Stimulated activated CD8-positive, alpha-beta memory T cell treated with anti-CD3 and anti-CD28 coated beads, Interleukin-12 subunit alpha, Interleukin-12 subunit beta, amount 100 ng/mL, for 24 hours (primary cell): ENCODE results near the gene SLC16A8.
"Not testable (repeated sequence)": the region's sequence is repeated elsewhere in the genome, so short reads cannot be mapped to it uniquely, and the experiment has no call there.

Source experiments
- DNase-seq: peaks from one replicate; pipeline ENCODE4 v3.0.0-alpha.2; 2020; ENCODE audit errors: extremely low read depth

The SLC16A8 gene

DNA sequence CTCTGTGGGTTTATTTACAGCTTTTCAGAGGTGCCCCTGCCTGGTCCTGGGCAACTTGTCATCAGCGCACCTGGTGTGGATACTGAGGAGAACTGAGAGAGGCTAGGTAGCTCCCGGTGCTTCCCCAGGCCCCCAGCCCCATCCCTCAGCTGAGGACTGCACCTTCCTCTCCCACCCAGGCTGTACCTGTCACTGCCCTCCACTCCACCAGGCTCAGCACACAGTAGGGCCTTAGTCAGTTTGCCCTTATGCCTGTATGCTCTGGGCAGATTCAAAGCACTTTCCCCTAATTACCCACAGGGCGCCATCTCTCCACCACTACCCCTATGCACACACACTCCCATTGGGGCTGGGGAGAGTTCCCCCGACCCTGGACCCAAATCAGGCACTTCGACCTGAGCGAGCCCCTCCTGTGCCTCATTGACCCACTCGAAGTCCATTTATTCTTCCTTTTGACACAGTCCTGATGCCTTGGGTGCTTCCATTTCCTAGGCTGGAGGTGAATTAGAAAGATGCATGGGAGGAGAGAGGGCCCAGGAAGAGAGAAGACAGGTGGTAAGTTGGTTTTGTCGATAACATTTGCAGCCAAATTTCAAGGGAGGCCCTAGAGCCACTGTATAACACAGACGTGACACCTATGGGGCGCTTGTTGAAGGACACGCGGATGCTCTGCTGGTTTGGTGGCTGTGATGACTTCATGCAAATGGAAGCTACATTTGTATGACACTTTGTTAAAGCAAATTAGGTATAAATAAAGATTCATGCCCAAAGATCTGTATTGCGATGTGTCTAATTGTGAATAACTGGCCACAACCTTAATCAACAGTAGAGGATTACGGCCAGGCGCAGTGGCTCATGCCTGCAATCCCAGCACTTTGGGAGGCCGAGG lies 40.6 kb downstream of the SLC16A8 start:
- DNase-seq, result no peak

DNA sequence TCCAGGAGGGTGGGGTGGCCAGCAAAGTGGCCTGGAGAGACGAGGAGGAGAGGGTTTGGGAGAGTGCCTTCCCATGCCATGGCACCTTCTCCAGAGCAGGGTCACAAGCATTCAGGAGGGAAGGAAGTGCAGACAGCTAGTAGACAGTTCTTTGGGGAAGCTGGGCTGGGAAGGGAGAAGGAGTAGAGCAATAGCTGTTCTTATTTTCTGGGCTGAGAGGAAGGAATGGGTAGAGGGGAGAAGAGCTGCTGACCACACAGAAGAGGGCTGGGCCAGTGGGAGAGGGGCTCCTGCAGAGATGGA lies 41.5 kb downstream of the SLC16A8 start:
- no peak for DNase-seq

DNA sequence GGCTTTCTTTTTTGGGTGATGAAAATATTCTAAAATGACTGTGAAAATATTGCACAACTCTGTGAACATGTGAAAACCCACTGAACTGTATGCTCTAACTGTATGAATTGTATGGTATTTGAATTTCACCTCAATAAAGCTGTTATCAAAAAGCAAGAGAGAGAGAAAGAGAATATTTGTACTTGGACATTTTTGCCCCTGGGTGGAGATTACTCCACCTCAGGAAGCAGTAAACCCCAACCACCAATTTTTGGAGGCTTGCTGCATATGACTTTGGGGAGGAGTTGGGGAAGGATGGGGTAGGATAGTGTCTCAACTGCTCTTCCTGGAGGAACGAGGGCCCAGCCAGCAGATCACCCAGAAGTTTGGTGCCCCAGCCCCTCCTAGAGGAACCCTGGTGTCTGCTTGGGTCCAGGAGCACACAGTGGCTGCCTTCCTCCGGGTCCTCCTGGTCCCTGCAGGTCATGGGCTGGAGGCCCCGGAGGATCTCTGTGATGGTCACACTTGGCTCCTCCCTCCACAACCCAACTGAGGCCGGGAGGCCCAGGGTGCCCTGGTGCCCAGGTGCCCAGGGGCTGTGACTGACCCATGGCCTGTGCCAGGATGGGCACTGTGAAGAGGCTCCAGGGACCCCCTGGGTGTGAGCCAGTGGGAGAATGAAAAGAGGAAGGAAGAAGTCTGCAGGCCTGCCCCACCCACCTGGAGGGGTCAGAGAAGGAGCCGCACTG lies 42.1 kb downstream of the SLC16A8 start:
- no peak for DNase-seq

DNA sequence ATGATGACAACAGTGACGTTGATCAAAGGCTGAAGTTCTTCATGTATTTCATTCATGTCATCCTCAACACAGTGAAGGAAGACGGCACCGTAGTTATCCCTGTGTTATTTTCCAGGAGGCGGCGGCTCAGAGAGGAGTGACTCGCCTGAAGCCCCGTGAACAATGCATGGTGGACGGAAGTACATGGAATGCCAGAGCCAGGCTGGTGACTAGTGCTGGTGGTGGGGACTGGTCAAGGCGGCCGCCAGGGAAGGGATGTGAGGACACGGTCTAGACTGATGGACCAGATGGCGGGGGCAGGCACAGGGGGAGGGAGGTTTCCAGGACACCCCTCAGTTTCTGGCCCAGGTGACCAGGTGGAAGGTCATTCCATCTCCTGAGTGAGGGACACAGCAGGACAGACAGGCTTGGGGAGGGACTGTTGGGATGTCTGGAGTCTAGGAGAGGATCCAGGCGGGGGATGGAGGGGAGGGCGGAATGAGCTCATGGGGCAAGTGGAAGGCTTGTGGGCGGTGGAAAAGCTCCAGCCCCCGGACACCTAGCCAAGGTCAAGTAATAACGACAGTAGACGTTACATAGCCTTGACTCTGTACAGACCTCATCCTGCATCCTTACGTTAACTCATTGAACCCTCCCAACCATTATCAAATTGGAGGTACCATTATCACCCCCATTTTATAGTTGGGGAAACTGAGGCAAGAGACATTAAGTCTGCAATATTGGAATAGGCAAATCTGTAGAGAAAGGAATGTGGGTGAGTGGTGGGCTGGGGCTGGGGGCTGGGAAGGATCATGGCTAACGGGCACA lies 42.8 kb downstream of the SLC16A8 start:
- no peak for DNase-seq

DNA sequence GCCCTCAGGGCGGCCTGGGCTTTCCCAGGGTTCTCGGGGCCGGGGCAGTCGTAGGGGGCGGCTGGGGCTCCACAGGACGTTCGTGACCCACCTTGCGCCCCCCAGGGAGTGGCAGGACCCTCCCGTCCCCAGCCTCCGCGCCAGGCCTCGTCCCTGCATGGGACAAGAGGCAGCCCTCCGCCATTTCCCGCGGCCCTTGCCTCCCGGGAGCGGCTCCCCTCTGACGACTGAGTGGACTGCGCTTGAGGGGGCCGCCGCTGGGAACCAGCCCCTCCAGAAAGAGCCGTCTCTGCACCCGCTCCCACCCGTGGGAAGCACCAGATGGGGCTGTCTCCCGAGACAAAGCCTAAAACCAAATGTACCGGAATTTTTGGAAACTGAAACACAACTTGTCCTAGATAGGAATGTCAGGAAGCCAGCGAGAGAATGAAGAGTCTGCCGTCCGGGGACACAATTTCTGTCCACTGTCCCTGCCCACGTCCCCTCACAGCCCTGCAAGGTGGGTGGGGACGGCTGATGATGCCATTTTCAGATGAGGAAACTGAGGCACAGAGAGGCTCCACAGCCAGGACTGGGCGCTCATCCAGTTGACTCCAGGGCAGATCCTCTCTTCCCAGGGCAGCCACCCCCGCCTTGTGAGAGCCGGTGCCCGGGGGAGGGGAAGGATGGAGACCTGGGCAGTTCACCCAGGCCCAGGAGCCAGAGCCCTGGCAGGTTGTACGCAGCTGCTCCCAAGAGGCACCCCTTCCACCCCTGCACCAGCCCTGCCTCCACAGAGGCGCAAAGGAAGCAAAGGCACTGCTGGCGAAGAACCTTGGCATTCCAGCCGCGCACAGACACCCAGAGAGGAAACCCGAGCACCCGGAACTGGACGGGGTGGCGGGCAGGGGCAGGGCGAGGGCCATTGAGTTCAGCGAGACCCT lies 44.8 kb downstream of the SLC16A8 start:
- no peak for DNase-seq

DNA sequence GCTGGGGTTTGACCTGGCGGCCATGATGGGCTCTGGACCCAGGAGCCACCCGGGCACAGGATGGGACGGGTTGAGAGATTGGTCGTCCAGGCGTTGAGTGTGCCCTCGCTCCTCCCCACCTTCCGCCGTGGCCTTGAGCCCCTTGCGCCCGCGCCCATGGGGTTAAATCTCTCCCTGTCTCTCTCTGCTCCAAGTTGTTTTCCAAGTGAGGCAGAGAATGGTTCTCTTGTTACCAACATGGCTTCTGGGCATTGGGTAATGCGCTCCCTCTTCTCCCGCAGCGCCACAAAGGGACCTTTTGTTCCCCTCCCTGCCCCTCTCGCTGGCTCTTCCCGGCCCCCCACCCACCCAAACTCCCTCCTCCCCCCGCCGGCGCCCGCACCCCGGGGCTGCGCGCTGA lies 45.6 kb downstream of the SLC16A8 start:
- no peak for DNase-seq

DNA sequence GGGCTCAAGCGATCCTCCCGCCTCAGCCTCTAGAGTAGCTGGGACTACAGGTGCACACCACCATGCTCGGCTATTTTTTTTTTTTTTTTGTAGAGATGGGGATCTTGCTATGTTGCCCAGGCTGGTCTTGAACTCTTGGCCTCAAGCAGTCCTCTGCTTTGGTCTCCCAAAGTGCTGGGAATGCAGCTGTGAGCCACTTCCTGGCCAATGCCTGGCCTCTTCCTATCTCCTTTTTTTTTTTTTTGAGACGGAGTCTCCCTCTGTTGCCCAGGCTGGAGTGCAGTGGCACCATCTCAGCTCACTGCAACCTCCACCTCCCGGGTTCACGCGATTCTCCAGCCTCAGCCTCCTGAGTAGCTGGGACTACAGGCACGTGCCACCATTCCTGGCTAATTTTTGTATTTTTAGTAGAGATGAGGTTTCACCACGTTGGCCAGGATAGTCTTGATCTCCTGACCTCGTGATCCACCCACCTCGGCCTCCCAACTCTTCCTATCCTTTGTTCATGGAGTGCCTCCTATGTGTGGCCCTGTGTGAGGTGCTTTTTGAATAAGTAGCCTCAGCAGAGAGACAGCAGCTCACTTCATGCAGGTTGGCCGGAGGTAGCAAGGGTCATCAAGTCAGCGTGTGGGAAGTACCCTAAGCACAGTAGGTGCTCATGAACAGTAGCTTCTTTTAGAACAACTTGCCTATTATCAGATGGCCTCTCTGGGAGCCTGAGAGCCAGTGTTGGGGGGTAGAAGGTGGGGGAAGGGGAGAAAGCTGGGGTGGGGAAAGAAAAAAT lies 46.4 kb downstream of the SLC16A8 start:
- DNase-seq, result not testable (repeated sequence)

DNA sequence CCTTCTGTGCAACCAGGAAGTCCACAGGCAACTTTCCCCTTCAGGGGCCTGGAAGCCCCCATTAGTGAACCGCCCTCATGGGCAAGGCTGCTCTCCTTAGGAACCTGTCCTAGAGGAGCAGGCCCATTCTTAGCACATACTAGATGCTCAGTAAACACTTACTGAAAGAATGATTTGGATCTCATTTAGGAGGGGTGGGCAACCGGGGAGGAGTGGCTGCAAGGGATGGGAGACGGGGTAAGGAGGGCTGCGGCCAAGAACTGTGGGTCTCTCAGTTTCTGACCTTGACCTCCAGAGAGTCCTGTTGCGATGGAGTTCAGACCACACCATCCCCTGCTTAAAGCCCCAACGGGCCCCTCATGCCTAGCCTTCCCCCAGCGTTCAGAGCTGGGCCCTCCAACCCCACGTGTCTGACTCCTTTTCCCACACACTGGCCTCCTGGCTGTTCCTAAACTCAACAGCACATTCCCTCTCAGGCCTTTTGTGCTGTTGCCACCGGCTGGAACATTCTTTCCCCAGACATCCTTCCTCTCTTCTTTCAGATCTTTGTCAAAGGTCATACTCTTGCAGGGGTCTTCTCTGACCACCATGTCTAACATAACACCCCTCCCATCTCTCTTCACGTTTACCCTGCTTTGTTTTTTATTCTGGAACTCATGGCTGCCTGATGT lies 47.5 kb downstream of the SLC16A8 start:
- DNase-seq, result no peak

DNA sequence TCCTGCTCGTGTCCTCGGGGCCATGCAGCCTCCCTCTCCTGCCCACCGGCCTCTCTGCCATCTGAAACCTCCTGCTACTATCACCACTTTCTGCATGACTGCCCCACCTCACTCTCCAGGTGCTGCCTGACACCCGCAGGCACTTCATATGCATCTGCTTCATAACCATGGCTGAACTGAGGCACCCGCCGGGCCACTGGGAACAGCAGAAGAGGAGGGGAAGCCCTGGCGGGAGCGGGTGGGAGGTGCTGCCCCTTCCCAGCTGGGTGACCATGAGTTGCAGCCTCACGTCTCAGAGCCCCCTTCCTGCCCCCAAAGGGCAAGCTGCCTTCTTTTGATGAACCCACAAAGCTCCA lies 48.5 kb downstream of the SLC16A8 start:
- no peak for DNase-seq

DNA sequence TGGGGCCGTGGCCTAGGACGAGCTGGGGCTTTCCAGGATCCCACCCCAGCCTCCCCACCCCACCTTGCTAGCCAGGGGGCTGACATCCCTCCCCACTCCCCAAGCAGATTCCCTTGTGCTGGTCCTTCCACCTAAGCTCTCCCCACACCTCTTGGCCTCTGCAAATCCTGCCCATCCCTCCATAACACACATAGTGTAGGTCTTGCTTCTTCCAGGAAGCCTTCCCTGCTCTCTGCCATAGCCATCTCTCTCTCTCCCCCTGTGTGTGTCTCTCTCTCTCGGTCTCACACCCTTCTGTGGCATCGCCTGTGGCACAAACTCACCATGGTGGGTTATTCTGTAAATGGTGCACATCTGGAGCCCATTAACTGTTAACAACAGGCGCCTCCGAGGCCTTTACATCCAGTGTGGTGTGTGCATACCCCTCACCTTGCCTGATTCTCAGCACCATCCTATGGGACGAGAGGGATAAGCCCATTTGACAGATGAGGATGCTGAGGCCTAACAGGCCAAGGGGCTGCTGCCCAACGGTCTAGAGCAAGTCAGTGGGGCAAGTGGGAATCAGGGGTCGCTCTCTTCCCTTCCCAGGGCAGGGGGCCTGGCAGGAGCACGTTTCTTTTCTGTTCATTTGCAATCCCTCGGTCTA lies 49.0 kb downstream of the SLC16A8 start:
- no peak for DNase-seq

DNA sequence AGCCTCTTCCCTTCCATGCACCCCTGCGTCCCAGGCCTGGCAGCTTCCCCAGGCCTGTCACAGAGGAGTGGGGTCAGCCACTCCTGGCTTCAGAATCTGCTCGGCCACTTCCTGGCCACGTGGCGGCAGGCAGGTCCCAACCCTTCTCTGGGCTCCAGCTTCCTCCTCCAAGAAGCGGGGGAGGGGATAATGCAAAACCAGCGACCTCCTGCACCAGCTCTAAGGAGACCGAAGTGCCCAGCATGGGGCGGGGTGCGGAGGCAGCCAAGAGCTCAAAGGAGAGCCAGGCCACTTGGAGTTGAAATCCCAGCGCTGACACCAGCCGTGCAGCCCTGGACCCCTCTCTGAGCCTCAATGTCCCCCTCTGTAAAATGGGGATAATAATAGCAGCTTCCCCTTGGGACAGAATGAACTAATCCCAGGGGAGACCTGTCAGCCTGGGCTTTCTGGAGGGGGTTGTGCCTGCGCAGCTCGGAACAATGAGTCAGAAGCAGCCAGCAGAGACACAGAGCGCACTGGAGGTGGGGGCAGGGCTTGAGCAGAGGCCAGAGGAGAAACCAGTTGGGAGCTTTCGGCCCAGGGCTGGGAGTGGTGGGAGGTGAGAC lies 49.6 kb downstream of the SLC16A8 start:
- no peak for DNase-seq

DNA sequence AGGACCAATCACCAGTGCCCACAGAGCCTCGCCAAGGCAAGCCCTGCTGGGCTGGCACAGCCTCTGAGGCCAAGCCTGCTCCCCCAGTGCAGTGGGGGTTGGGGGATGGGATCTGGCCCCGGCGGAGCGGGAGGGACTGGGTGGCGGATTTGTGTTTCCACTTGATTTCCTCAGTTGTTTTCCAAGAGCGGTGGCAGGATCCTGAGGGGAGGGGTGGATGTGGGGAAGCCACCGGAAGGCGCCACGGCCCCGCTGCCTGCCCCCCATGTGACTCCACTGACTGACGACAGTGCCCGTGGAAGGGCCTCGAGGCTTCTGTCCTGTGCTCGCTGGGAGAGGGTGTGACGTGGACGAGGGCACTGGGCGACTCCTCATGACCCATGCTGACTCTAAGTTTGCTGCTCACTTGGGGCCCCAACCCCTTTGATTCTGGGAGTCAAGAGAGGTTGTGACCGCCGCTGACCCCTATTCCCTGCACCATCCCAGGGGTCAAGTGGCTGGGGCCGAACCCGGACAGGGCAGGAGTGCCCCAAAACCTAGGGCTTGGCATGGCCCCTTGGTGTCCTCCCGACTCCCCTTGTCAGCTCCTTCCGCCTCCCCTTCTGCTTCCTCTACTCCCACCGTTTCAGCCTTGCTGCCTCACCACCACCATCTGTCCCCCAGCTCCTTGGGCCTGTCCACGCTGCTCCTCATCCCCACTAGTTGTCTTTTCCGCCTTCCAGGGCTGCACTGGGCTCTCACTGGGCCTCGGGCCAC lies 50.3 kb downstream of the SLC16A8 start:
- DNase-seq, result no peak

DNA sequence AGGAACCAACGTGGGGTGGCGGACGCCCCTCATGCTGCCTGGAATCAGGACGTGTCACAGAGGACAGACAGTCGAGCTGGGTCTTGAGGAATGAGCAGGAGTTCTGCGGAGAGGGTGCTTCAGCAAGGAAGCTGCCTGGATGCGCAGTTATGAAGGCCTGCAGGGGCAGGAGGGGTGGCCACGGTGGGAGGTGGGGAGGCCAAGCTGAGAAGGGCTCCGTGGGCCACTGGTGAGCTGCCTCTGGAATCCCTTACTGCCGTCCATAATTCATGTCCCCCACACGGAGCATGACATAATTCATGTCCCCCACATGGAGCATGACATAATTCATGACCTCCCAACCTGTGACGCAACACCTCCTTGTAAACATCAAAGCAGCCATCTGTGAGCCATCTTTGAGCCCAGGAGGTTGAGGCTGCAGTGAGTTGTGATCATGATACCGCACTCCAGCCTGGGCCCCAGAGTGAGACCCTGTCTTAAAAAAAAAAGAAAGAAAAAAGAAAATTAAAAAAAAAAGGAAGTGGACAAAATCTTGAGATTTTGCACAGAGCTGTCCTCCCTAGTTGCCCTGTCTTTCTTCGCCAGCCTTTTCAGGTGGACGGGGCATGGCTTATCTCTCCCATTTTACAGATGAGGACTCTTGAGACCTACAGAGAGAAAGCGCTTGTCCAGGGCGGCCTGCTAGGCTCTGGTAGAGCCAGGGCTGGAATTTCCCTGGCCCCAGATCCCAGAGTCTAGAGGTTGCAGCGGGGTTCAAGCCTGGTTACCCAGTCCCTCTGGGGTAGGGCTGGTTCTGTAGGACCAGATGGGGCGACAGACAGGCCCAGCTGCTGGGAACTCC lies 51.1 kb downstream of the SLC16A8 start:
- no peak for DNase-seq

DNA sequence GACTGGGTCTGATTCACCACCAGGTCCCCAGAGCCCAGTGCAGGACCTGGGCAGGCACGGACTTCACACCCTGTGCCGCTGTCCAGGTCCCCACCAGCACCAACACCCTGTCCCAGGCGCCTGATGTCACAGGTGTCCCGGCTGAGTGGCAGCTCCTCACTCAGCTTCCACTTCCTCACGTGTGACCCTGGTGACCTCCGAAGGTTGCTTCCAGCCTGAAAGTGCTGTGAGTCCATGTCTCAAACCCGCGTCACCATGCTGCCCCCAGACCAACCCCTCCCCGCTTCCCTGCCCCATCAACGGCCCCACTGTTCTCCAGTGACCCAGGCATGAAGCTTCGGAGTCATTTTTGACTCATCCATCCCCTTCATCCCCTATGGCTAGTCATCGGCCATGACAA lies 52.5 kb downstream of the SLC16A8 start:
- DNase-seq, result no peak

DNA sequence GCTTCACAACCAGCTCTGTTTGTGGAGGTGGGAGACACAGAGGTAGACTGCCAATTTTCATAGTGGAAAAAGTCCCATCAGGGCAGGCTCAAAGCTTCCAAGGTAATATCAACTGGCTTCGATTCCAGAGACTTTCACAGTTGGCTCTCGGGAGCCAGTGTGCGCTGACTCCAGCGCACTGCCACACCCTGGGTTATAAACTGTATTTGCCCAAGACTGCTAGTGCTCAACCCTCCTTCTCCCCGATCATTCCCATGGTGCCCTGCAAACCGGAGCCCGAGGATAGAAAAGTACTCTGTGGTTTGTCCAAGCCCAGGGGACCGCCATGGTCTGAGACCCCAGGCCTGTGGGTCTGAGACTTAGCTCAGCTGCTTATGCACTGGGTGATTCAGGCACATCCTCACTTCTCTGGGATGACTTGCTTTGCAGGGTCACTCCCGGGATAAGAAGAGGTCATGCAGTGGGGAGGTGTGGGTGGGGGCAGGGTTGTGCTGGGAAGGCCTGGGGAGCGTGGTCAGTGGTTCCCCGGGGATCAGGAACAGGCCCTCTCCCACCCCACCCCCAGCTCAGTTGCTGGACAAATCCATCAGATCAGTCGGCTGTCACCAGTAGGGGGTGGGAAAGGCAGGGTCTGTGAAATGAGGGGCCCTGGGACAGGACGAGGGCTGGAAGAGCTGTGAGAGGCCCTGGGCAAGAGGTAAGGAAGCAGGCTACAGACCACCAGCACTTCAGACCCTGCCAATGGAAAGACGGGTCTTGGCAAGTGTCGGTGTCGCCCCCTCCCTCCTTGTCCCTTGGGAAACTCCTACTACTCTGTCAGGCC lies 53.5 kb downstream of the SLC16A8 start:
- DNase-seq, result no peak

DNA sequence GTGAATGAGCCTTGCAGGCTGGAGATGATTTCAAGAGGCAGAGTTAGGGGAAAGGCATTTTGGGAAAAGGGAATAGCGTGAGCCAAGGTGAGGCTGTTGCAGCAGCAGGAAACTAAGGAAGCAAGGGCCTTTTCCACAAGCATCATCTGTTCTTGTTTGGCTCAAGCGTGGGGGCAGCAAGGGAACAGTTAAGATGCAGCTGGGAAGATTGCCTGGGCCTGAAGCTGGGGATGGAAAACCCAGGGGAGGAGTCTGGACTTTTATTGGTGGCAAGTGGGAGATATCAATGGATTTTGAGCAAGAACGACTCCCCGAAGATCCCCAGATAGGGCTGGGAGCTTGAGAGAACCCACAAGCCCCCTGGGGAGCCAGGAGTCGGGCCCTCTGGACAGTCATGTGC lies 54.1 kb downstream of the SLC16A8 start:
- DNase-seq, result no peak

DNA sequence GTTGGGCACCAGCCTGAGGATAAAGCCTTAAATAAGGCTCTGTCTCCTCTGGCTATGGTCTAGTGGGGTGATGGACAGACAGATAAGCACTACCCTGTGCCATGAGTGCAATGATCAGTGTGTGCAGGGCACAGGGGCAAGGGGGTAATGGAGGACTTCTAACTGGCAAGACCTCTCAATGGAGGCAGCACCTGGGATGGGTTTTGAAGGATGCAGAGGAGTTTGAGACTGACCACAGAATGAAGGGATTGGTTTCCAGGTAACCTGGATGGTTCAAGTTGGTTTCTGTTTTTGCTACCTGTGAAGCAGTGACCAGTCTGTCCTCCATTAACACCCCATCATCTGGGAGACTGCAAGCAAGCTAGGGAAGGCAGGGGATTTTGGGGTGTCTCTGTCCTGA lies 54.6 kb downstream of the SLC16A8 start:
- DNase-seq, result no peak
